Memory B cell (primary cell): Measurements from ENCODE around the gene SELENON.

Experiments used
- ATAC-seq: fragments of 150-1000 bp; cut with Tn5 transposase; 2 replicates; pipeline ENCODE4 v1.10.0; 2021; ENCODE audit warnings: low read depth, mild to moderate bottlenecking, moderate library complexity
- DNase-seq, 2 donors: peaks; one replicate each; pipeline ENCODE4 v3.0.0; 2022; ENCODE audit warnings: low spot score in 2 of 2
- H3K27ac Mint-ChIP-seq: one replicate; pipeline ENCODE4 v1.8.0; 2022; ENCODE audit warnings: mild to moderate bottlenecking, moderate library complexity, mixed read lengths
- H3K27me3 Mint-ChIP-seq: one replicate; pipeline ENCODE4 v1.8.0; 2022; ENCODE audit warnings: mixed read lengths
- H3K36me3 Mint-ChIP-seq: one replicate; pipeline ENCODE4 v1.8.0; 2022; ENCODE audit warnings: mild to moderate bottlenecking, mixed read lengths
- H3K4me1 Mint-ChIP-seq: one replicate; pipeline ENCODE4 v1.8.0; 2022; ENCODE audit warnings: mixed read lengths
- H3K4me3 Mint-ChIP-seq: one replicate; pipeline ENCODE4 v1.8.0; 2022; ENCODE audit warnings: mild to moderate bottlenecking, moderate library complexity, mixed read lengths
- H3K9me3 Mint-ChIP-seq: one replicate; pipeline ENCODE4 v1.8.0; 2022; ENCODE audit warnings: mixed read lengths

The SELENON gene

GRCh38 chr1:25795211-25795610 lies 4.8 kb upstream of the SELENON start:
- Mint-ChIP-seq H3K27me3 (peaks cover 3% of the 10 kb centered on the region), H3K27ac (no peak overlapping the region), H3K9me3 (no peaks in the 10 kb centered on the region), H3K4me1 (peaks cover 12% of the 10 kb centered on the region), H3K4me3 (no peak overlapping the region), H3K36me3 (no peaks in the 10 kb centered on the region)
- DNase-seq (no peak), ATAC-seq (no peak)

GRCh38 chr1:25795946-25796810 lies 3.8 kb upstream of the SELENON start:
- Mint-ChIP-seq H3K27ac (no peak overlapping the region), H3K27me3 (no peaks in the 10 kb centered on the region), H3K4me3 (no peak overlapping the region), H3K4me1 (peaks cover 18% of the 10 kb centered on the region), H3K36me3 (no peaks in the 10 kb centered on the region), H3K9me3 (no peaks in the 10 kb centered on the region)
- ATAC-seq (no peak), DNase-seq (no peak)

GRCh38 chr1:25796811-25797458 lies 3.1 kb upstream of the SELENON start:
- peak; percentile 66 for ATAC-seq
- no peaks in the 10 kb centered on the region for H3K36me3 Mint-ChIP-seq
- peak; percentile 49 to 53 for DNase-seq
- peak overlapping the region; percentile 2 for H3K4me3 Mint-ChIP-seq
- H3K4me1 Mint-ChIP-seq, result peaks cover 18% of the 10 kb centered on the region
- H3K27me3 Mint-ChIP-seq, result no peaks in the 10 kb centered on the region
- H3K27ac Mint-ChIP-seq, result peak overlapping the region; percentile 4
- H3K9me3 Mint-ChIP-seq, result no peaks in the 10 kb centered on the region

GRCh38 chr1:25797939-25798338 lies 2.1 kb upstream of the SELENON start:
- DNase-seq (no peak), ATAC-seq (no peak)
- no peak overlapping the region for H3K27ac Mint-ChIP-seq
- no peaks in the 10 kb centered on the region for H3K27me3 Mint-ChIP-seq
- no peaks in the 10 kb centered on the region for H3K36me3 Mint-ChIP-seq
- H3K4me1 Mint-ChIP-seq, result peaks cover 23% of the 10 kb centered on the region
- no peaks in the 10 kb centered on the region for H3K9me3 Mint-ChIP-seq
- no peak overlapping the region for H3K4me3 Mint-ChIP-seq

- H3K27ac Mint-ChIP-seq, result no peak overlapping the region
- peak overlapping the region; percentile 76 for H3K4me3 Mint-ChIP-seq
- ATAC-seq (no peak), DNase-seq (no peak)
- no peaks in the 10 kb centered on the region for H3K27me3 Mint-ChIP-seq
- no peaks in the 10 kb centered on the region for H3K9me3 Mint-ChIP-seq
- peaks cover 26% of the 10 kb centered on the region for H3K4me1 Mint-ChIP-seq
- no peaks in the 10 kb centered on the region for H3K36me3 Mint-ChIP-seq
Observed at GRCh38 chr1:25798666-25799351, 1.2 kb upstream of the SELENON start.

- H3K27ac Mint-ChIP-seq, result no peak overlapping the region
- ATAC-seq (no peak), DNase-seq (no peak)
- H3K4me3 Mint-ChIP-seq, result peak overlapping the region; percentile 76
- H3K4me1 Mint-ChIP-seq, result peaks cover 26% of the 10 kb centered on the region
- H3K27me3 Mint-ChIP-seq, result no peaks in the 10 kb centered on the region
- no peaks in the 10 kb centered on the region for H3K9me3 Mint-ChIP-seq
- H3K36me3 Mint-ChIP-seq, result no peaks in the 10 kb centered on the region
Observed at GRCh38 chr1:25799352-25799934, 550 bp upstream of the SELENON start.

- Mint-ChIP-seq H3K9me3 (no peaks in the 10 kb centered on the region), H3K36me3 (peaks cover under 1% of the 10 kb centered on the region), H3K27ac (no peak overlapping the region), H3K4me1 (peaks cover 30% of the 10 kb centered on the region), H3K4me3 (peak overlapping the region; percentile 82), H3K27me3 (no peaks in the 10 kb centered on the region)
- DNase-seq, result no peak
- ATAC-seq, result no peak
Observed at GRCh38 chr1:25800703-25801377, 847 bp downstream of the SELENON start.

- DNase-seq (no peak), ATAC-seq (peak; percentile 70)
- no peak overlapping the region for H3K27ac Mint-ChIP-seq
- no peaks in the 10 kb centered on the region for H3K27me3 Mint-ChIP-seq
- H3K9me3 Mint-ChIP-seq, result no peaks in the 10 kb centered on the region
- H3K4me3 Mint-ChIP-seq, result peak overlapping the region; percentile 9
- peaks cover 6% of the 10 kb centered on the region for H3K36me3 Mint-ChIP-seq
- H3K4me1 Mint-ChIP-seq, result peaks cover 20% of the 10 kb centered on the region
Observed at GRCh38 chr1:25802915-25803314, 2.9 kb downstream of the SELENON start.

GRCh38 chr1:25803368-25803767 lies 3.4 kb downstream of the SELENON start:
- no peak for DNase-seq
- Mint-ChIP-seq H3K27me3 (no peaks in the 10 kb centered on the region), H3K4me1 (peaks cover 20% of the 10 kb centered on the region), H3K36me3 (peaks cover 6% of the 10 kb centered on the region), H3K9me3 (no peaks in the 10 kb centered on the region), H3K4me3 (no peak overlapping the region), H3K27ac (no peak overlapping the region)
- no peak for ATAC-seq

- ATAC-seq (no peak), DNase-seq (no peak)
- no peaks in the 10 kb centered on the region for H3K27me3 Mint-ChIP-seq
- H3K9me3 Mint-ChIP-seq, result no peaks in the 10 kb centered on the region
- H3K36me3 Mint-ChIP-seq, result peaks cover 6% of the 10 kb centered on the region
- H3K4me3 Mint-ChIP-seq, result no peak overlapping the region
- no peak overlapping the region for H3K27ac Mint-ChIP-seq
- peaks cover 23% of the 10 kb centered on the region for H3K4me1 Mint-ChIP-seq
Observed at GRCh38 chr1:25804244-25804963, 4.4 kb downstream of the SELENON start.

- Mint-ChIP-seq H3K36me3 (peaks cover 6% of the 10 kb centered on the region), H3K9me3 (no peaks in the 10 kb centered on the region), H3K4me1 (peaks cover 30% of the 10 kb centered on the region), H3K27me3 (no peaks in the 10 kb centered on the region), H3K27ac (no peak overlapping the region), H3K4me3 (no peak overlapping the region)
- DNase-seq (no peak), ATAC-seq (no peak)
Observed at GRCh38 chr1:25804964-25805862, 5.2 kb downstream of the SELENON start.

- Mint-ChIP-seq H3K27ac (peak overlapping the region; percentile 3), H3K4me3 (no peak overlapping the region), H3K36me3 (peaks cover 6% of the 10 kb centered on the region), H3K27me3 (no peaks in the 10 kb centered on the region), H3K4me1 (peaks cover 29% of the 10 kb centered on the region), H3K9me3 (no peaks in the 10 kb centered on the region)
- ATAC-seq (no peak), DNase-seq (no peak)
Observed at GRCh38 chr1:25805863-25806225, 5.9 kb downstream of the SELENON start.
